ENCODE data around the gene ADO.

Gene ADO

DNA sequence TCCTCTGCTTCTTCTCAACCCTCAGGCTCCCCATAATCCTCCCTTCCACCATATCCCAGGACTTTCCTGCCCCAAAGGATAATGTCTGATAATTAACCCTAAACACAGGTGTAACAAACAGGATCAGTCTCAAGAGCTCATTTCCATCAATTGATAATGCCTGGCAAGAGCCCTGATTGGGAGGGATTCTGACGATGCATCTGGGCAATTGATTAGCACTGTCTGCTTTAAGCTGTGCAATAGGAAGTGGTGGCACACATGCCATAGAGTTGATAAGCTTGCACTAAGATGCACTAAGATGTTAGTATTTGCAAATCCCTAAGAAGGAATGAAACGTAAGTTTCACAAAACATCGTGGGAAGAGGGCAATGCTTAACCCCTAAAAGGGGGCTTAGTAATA, 39.1 kb downstream of the ADO start:
- DNase-seq (ENCODE audit: low spot score), result no peak
- no peak overlapping the region for H3K27ac ChIP-seq
- ChIA-PET POLR2A (ENCODE audit: low non-redundant PET) (no interaction called here), CTCF (no interaction called here)
- no peak for TF ChIP-seq CTCF (conservative IDR thresholded peaks at IDR 0.05; ENCODE audit: low read depth)

DNA sequence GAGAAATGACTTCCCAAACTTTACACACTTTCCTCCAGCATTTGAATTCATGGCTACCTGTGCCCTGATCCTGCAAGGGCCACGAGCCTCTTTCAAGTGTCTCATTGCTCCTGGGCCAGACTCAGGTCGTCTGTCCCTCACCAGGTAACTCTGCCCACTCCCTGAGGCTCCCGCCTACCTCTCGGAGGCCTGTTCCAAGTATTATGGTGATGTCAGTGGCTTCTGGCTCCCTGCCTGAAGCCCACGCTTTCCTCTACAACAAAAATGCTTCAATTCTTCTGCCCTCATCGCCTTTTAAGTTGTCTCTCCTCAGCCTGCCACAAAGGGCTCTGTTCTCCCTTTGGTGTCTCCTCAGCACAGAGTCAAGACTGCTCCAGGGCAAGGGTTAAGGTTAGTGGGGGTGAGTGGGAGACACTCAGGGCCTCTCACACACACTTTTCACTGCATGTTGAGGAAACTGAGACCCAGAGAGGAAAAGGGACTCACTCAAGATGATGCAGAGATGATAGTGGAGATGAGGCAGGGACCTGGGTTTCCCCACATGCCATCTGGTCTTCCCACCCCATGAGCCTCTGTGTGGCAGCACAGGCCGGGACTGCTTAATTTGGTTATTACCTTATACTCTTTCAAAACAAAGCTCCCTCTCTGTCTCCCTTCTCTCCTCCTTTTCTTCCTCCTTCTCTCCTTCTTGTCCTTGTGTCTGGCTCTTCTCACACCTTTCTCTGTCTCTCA, 39.9 kb downstream of the ADO start:
- H3K27ac ChIP-seq, result no peak overlapping the region
- POLR2A ChIA-PET (ENCODE audit: low non-redundant PET), result no interaction called here
- CTCF ChIA-PET, result interaction anchor here (0.8 kb wide), 1 partner anchor 649 kb away, joined by 3 read pairs; no protein-coding TSS in a partner anchor
- TF ChIP-seq CTCF (conservative IDR thresholded peaks at IDR 0.05; ENCODE audit: low read depth), result no peak
- no peak for DNase-seq (ENCODE audit: low spot score)

- ChIA-PET CTCF (no interaction called here), POLR2A (ENCODE audit: low non-redundant PET) (no interaction called here)
- no peak for TF ChIP-seq CTCF (conservative IDR thresholded peaks at IDR 0.05; ENCODE audit: low read depth)
- H3K27ac ChIP-seq, result no peak overlapping the region
- no peak for DNase-seq (ENCODE audit: low spot score)
Observed at GRCh38 chr10:62847433-62847832, 42.9 kb downstream of the ADO start.

- DNase-seq (ENCODE audit: low spot score), result no peak
- H3K27ac ChIP-seq, result no peak overlapping the region
- POLR2A ChIA-PET (ENCODE audit: low non-redundant PET), result no interaction called here
- no peak for TF ChIP-seq CTCF (conservative IDR thresholded peaks at IDR 0.05; ENCODE audit: low read depth)
- CTCF ChIA-PET, result no interaction called here
Observed at GRCh38 chr10:62850646-62851045, 46.1 kb downstream of the ADO start.

DNA sequence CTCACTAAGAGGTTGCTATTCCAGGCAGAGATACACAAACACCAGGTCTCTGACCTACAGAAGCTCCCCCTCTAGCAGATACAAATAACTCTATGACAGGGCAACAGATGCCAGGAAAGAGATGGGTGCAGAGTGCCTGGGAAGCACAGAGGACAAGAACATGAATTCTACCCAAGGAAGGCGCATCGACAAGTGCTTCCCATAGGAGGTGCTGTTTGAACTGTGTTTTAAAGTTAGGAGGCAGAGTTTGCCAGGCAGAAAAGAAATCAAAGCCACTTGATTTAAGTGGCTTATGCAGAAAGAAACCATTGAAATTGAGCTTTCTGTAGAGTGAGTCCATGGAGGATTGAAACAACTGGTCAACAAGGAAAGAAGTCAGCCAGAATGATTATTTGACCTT, 46.9 kb downstream of the ADO start:
- DNase-seq (ENCODE audit: low spot score), result no peak
- CTCF ChIA-PET, result no interaction called here

DNA sequence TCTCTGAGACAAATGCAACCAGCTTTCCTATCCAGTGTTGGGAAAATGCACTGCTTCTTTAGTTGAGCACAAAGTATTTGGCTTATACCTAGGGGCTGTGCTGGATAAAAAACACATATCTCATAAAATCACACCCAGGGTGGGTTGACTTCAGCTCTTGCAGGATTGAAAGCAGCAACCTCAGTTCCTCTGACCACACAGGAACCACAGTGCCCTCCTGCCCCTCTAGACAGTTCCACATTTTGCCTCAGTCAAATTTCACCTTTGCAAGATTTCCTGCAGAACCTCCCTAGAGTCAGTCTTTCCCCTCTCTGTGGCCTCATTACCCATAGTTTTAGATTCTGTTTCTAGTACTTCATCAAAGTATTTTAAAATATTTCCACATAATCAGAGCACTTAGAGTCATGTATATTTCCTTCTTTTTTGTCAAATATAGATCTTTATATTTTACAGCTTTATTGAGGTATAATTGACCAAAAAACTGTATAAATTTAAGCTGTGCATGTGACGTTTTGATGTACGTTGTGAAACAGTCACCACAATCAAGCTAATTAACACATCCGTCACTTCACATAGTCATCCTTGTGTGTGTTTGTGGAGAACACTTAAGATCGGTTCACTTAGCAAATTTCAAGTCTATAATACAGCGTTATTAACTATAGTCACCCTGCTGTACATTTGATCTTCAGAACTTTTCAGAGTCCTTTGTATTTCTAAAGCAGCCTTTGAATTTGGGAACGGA, 48.6 kb downstream of the ADO start:
- ChIA-PET CTCF (no interaction called here), POLR2A (ENCODE audit: low non-redundant PET) (no interaction called here)
- DNase-seq (ENCODE audit: low spot score), result no peak
- H3K27ac ChIP-seq, result no peak overlapping the region
- no peak for TF ChIP-seq CTCF (conservative IDR thresholded peaks at IDR 0.05; ENCODE audit: low read depth)

More for the DNA sequence above, 46.9 kb downstream of the ADO start:
- no peak overlapping the region for H3K27ac ChIP-seq
- POLR2A ChIA-PET (ENCODE audit: low non-redundant PET), result no interaction called here
- TF ChIP-seq CTCF (conservative IDR thresholded peaks at IDR 0.05; ENCODE audit: low read depth), result no peak
